Kidney (tissue), 14 donors: Measurements from ENCODE around the gene UBE4A. TPM values are rescaled to one million over a fixed set of nuclear protein-coding genes. Genes with fewer than 3 reads are reported as not detected.

Experiments
- DNase-seq, 5 donors: peaks; one replicate each; pipeline ENCODE4 v3.0.0-alpha.2; 2013 to 2020
- FAIRE-seq: peaks from 2 replicates; lab custom pipeline; 2012; peaks lifted over from hg19 to GRCh38; lab: Jason Lieb, UNC
- H3K27ac ChIP-seq, 2 donors: one replicate each; pipeline ENCODE4 v1.7.0; 2013; ENCODE audit warnings: low read depth in 2 of 2, low read length in 2 of 2, inconsistent platforms in 1 of 2
- H3K27me3 ChIP-seq: one replicate; pipeline ENCODE4 v1.7.1; 2013; ENCODE audit warnings: low read length, inconsistent platforms; ENCODE audit not compliant: control insufficient read depth, insufficient read depth
- H3K36me3 ChIP-seq, 3 donors: one replicate each; pipeline versions ENCODE4 v1.7.0 to v1.7.1; 2013; ENCODE audit warnings: low read length in 3 of 3, control low read depth in 1 of 3, inconsistent platforms in 1 of 3; ENCODE audit not compliant: insufficient read depth in 3 of 3, control insufficient read depth in 2 of 3
- H3K4me1 ChIP-seq, 3 donors: one replicate each; pipeline versions ENCODE4 v1.7.0 to v1.7.1; 2013; ENCODE audit warnings: low read length in 3 of 3, inconsistent platforms in 1 of 3, low read depth in 1 of 3; ENCODE audit not compliant: control insufficient read depth in 2 of 3, insufficient read depth in 2 of 3
- H3K4me3 ChIP-seq, 3 donors: one replicate each; pipeline versions ENCODE4 v1.7.0 to v1.8.1; 2013; ENCODE audit warnings: low read length in 3 of 3, control low read depth in 1 of 3, inconsistent platforms in 1 of 3
- H3K9ac ChIP-seq, 3 donors: one replicate each; pipeline versions ENCODE4 v1.7.0 to v1.7.1; 2013; ENCODE audit warnings: low read length in 3 of 3, control low read depth in 1 of 3, inconsistent platforms in 1 of 3
- H3K9me3 ChIP-seq, 3 donors: one replicate each; pipeline versions ENCODE4 v1.7.0 to v1.7.1; 2013; ENCODE audit warnings: low read length in 3 of 3, control low read depth in 1 of 3, inconsistent platforms in 1 of 3; ENCODE audit not compliant: control insufficient read depth in 2 of 3, insufficient read depth in 1 of 3
- intact Hi-C: fragments of 100-400 bp; cut with DNase I; formaldehyde crosslinking; loops from one replicate; pipeline ENCODE4 v1.11.1; 2022
- polyA plus RNA-seq: library from polyadenylated mRNA; stranded (reverse); fragments of 350-450 nt; fragmentation: Illumina TruSeq; extraction: RNeasy Lipid Tissue Mini Kit (QIAGEN cat#74804); gene quantifications from one replicate; pipeline ENCODE4 v1.2.3, GENCODE V29; 2014; ENCODE audit warnings: low read depth, low replicate concordance; ENCODE audit not compliant: insufficient read depth
- total RNA-seq: library from RNA; stranded (reverse); fragmentation: NEBNext Ultra II Directional; extraction: Animal tissue kit (Norgen Biotek cat#: 25700); gene quantifications from one replicate; pipeline ENCODE4 v1.2.1, GENCODE V29; 2021
- TF ChIP-seq, protein P1 (sequence below): IDR thresholded peaks from 3 replicates; pipeline ENCODE4 v1.5.1; 2012; ENCODE audit warnings: mild to moderate bottlenecking, moderate library complexity, borderline replicate concordance; ENCODE audit not compliant: insufficient read depth; ENCODE audit errors: extremely low read depth
- donor health status: control.
- donor health status: control.
- donor health status: control.
- donor health status: control.
- donor health status: control.
- donor health status: DM: yes; HTN: yes; CAD: no.
- donor health status: Normal renal cell carcinoma (clear cell type).

Gene UBE4A
- total and polyA plus RNA-seq, 2 donors from 2014 or later = 11.2 to 39.2 TPM

DNA sequence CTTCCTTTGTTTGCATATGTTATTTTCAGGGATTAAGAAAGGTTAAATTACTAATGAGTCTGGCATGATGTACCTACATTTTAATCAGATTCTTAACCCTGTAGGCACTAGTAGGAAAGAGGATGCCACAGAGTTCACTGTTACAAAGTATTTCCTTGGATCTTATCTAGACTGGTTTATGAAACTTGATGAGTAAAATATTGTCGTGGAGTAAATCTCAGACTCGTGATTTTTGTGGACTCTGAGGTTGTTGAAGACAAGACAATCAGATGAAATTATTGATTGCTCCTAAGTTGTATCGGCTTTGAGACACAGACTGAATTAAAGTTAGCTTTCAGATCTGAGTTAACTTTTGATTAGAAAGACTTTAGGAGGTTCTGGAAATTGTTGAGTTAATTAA lies 82.9 kb downstream of the UBE4A start:
- no peaks in the 10 kb centered on the region for H3K9me3 ChIP-seq
- TF ChIP-seq, protein P1, sequence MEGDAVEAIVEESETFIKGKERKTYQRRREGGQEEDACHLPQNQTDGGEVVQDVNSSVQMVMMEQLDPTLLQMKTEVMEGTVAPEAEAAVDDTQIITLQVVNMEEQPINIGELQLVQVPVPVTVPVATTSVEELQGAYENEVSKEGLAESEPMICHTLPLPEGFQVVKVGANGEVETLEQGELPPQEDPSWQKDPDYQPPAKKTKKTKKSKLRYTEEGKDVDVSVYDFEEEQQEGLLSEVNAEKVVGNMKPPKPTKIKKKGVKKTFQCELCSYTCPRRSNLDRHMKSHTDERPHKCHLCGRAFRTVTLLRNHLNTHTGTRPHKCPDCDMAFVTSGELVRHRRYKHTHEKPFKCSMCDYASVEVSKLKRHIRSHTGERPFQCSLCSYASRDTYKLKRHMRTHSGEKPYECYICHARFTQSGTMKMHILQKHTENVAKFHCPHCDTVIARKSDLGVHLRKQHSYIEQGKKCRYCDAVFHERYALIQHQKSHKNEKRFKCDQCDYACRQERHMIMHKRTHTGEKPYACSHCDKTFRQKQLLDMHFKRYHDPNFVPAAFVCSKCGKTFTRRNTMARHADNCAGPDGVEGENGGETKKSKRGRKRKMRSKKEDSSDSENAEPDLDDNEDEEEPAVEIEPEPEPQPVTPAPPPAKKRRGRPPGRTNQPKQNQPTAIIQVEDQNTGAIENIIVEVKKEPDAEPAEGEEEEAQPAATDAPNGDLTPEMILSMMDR = no peak
- intact Hi-C loops = no loop called here
- H3K36me3 ChIP-seq = no peaks in the 10 kb centered on the region
- peaks cover 2 to 25% (median 20%) of the 10 kb centered on the region in 3 donors for H3K4me1 ChIP-seq
- H3K9ac ChIP-seq = peak overlapping the region in 1 of 3 donors; percentile 17
- no peak for FAIRE-seq
- H3K27me3 ChIP-seq = no peaks in the 10 kb centered on the region
- no peak overlapping the region for H3K27ac ChIP-seq
- no peak for DNase-seq
- no peak overlapping the region for H3K4me3 ChIP-seq

DNA sequence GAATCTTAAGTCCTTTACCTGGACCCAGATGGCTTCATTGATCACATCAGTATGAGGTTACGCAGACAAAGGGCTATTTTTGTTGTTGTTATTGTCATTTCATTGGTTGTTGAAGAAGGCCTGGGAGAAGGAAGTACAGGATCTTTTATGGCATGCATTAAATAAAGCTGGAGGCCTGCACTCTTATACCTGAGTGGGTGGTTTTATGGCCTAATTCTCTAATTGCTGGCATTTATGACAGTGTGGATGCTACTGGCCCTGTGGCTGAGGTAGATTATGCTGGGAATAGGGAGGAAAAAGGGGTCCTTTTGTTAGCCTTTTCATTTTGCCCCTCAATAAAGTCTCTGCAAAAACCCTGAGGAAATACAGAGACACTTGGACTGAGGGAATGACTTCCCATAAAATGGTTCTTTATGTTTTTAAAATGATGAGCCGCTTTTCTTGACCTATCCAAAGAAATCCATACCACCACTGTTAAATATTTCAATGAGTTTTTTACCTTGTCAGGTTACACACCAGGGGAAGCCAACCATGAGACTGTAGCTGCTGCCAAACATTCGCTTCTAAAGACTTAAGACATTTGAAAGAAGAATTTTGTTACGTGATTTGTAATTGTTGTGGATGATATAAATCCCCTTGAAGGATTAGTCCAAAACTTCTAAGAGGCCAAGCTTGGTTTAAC lies 83.6 kb downstream of the UBE4A start:
- peaks cover 2 to 21% (median 20%) of the 10 kb centered on the region in 3 donors for H3K4me1 ChIP-seq
- no peak for FAIRE-seq
- no peak for DNase-seq
- intact Hi-C loops = no loop called here
- no peak overlapping the region for H3K9ac ChIP-seq
- no peak overlapping the region for H3K27ac ChIP-seq
- H3K36me3 ChIP-seq = no peaks in the 10 kb centered on the region
- H3K9me3 ChIP-seq = no peaks in the 10 kb centered on the region
- no peaks in the 10 kb centered on the region for H3K27me3 ChIP-seq
- TF ChIP-seq, protein P1 = no peak
- H3K4me3 ChIP-seq = no peak overlapping the region

DNA sequence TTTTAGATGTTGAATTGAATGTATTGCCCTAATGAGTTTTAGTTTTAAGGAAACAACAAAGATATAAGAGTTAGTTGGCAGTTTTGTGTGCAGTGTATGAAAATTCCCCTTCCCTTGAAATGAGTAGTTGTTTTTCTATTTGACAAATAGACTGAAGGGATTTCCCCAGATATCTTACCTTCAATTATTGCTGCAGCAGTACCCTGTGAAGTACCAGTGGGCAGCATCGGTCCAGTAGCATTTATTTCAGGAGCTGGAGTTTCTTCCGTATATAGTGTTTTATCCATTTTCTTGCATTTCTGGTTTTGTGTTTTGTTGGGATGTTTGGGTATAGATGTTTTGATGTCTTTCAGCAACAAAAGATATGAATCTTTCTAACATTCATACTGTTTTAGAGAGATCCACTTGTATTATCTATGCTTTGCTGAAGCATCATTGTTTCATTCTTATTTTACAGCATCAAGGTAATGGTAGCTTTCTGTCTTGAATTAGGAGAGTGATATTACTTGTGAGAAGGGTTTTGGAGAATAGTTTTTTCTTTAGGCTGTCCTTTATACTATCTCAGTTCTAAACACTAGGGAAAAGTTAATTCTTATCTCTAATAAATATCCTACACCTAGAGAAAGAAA lies 84.3 kb downstream of the UBE4A start:
- Histone ChIP-seq H3K36me3 (no peaks in the 10 kb centered on the region), H3K27ac (no peak overlapping the region), H3K9ac (no peak overlapping the region), H3K4me1 (peaks cover 2 to 20% (median 16%) of the 10 kb centered on the region in 3 donors), H3K4me3 (no peak overlapping the region), H3K9me3 (no peaks in the 10 kb centered on the region), H3K27me3 (no peaks in the 10 kb centered on the region)
- FAIRE-seq = no peak
- no peak for DNase-seq
- TF ChIP-seq, protein P1 = no peak
- intact Hi-C loops = no loop called here
